ENCODE results near the gene RBP3.

Gene RBP3

GRCh38 chr10:47336387-47337134 is 11.6 kb upstream of the RBP3 start:
- DNase-seq (ENCODE audit: low read depth) = no peak

- no peak for DNase-seq (ENCODE audit: low read depth)
Observed at GRCh38 chr10:47337310-47337709, 10.9 kb upstream of the RBP3 start.

GRCh38 chr10:47339186-47339735 is 8.9 kb upstream of the RBP3 start:
- DNase-seq (ENCODE audit: low read depth) = no peak

GRCh38 chr10:47339759-47340607 is 8.2 kb upstream of the RBP3 start:
- DNase-seq (ENCODE audit: low read depth) = no peak

- DNase-seq (ENCODE audit: low read depth) = peak; percentile 49
Observed at GRCh38 chr10:47340608-47341170, 7.5 kb upstream of the RBP3 start.

- no peak for DNase-seq (ENCODE audit: low read depth)
Observed at GRCh38 chr10:47344996-47345870, 2.9 kb upstream of the RBP3 start.

- DNase-seq (ENCODE audit: low read depth) = no peak
Observed at GRCh38 chr10:47346581-47347302, 1.4 kb upstream of the RBP3 start.

GRCh38 chr10:47347303-47347675 is 874 bp upstream of the RBP3 start:
- DNase-seq (ENCODE audit: low read depth) = no peak

GRCh38 chr10:47348661-47349470 is 703 bp downstream of the RBP3 start:
- no peak for DNase-seq (ENCODE audit: low read depth)

GRCh38 chr10:47349516-47349915 is 1.4 kb downstream of the RBP3 start:
- no peak for DNase-seq (ENCODE audit: low read depth)

GRCh38 chr10:47349941-47350371 is 1.8 kb downstream of the RBP3 start:
- no peak for DNase-seq (ENCODE audit: low read depth)

- DNase-seq (ENCODE audit: low read depth) = no peak
Observed at GRCh38 chr10:47350671-47351640, 2.8 kb downstream of the RBP3 start.

- no peak for DNase-seq (ENCODE audit: low read depth)
Observed at GRCh38 chr10:47351899-47352815, 4.0 kb downstream of the RBP3 start.

GRCh38 chr10:47353351-47353750 is 5.2 kb downstream of the RBP3 start:
- no peak for DNase-seq (ENCODE audit: low read depth)

- no peak for DNase-seq (ENCODE audit: low read depth)
Observed at GRCh38 chr10:47354165-47354564, 6.0 kb downstream of the RBP3 start.

GRCh38 chr10:47354900-47355299 is 6.7 kb downstream of the RBP3 start:
- no peak for DNase-seq (ENCODE audit: low read depth)

GRCh38 chr10:47356708-47357107 is 8.5 kb downstream of the RBP3 start:
- DNase-seq (ENCODE audit: low read depth) = no peak

GRCh38 chr10:47357131-47357582 is 9.0 kb downstream of the RBP3 start:
- DNase-seq (ENCODE audit: low read depth) = no peak

Data from T follicular helper cell (primary cell).